Heart left ventricle (tissue), 16 donors: ENCODE results near the gene TBC1D8B. TPM values are rescaled to one million over a fixed set of nuclear protein-coding genes. Genes with fewer than 3 reads are reported as not detected.

Experiments used
- ATAC-seq, 4 donors: fragments of 200-7000 bp; cut with Tn5 transposase; one replicate each; pipeline ENCODE4 v1.9.1; 2020 to 2022; ENCODE audit warnings: moderate library complexity in 4 of 4, mild to moderate bottlenecking in 3 of 4, moderate number of reproducible peaks in 1 of 4
- DNase-seq, 5 donors: peaks; one replicate each; pipeline ENCODE4 v3.0.0-alpha.2; 2020
- H3K27ac ChIP-seq, 12 donors: fragments of 200-600 bp; sonication (generic) in 4 of 12; one replicate each; pipeline versions ENCODE4 v1.5.0 to v1.8.0; 2016 to 2022; ENCODE audit warnings: mild to moderate bottlenecking in 2 of 12
- H3K27me3 ChIP-seq, 9 donors: fragments of 200-600 bp; sonication (generic) in 2 of 9; one replicate each; pipeline versions ENCODE4 v1.5.1 to v1.8.0; 2016 to 2022; ENCODE audit warnings: mild to moderate bottlenecking in 3 of 9
- H3K36me3 ChIP-seq, 9 donors: fragments of 200-600 bp; sonication (generic) in 2 of 9; one replicate each; pipeline versions ENCODE4 v1.5.0 to v1.8.0; 2018 to 2022; ENCODE audit warnings: mild to moderate bottlenecking in 2 of 9
- H3K4me1 ChIP-seq, 12 donors: fragments of 200-600 bp; sonication (generic) in 4 of 12; one replicate each; pipeline versions ENCODE4 v1.5.0 to v1.8.0; 2016 to 2022; ENCODE audit warnings: mild to moderate bottlenecking in 3 of 12
- H3K4me3 ChIP-seq, 12 donors: fragments of 200-600 bp; sonication (generic) in 4 of 12; one replicate each; pipeline versions ENCODE4 v1.5.0 to v1.8.0; 2017 to 2022; ENCODE audit warnings: mild to moderate bottlenecking in 9 of 12, moderate library complexity in 4 of 12
- H3K9me3 ChIP-seq, 12 donors: fragments of 200-600 bp; sonication (generic) in 4 of 12; one replicate each; pipeline versions ENCODE4 v1.5.0 to v1.8.0; 2016 to 2022; ENCODE audit warnings: mild to moderate bottlenecking in 1 of 12
- POLR2A ChIP-seq, 2 donors: fragments of 450-650 bp; IDR thresholded peaks; one replicate each; pipeline ENCODE4 v1.6.1; 2017; ENCODE audit warnings: antibody characterized with exemption in 2 of 2, mild to moderate bottlenecking in 2 of 2, moderate library complexity in 2 of 2
- WGBS, 4 donors: extraction: QIAGEN DNeasy Blood & Tissue Kit in 2 of 4; methylation state at CpG; one replicate each; pipeline versions ENCODE4 v1.1.5 to v1.1.7; 2013 to 2018; 5-methylcytosine and 5-hydroxymethylcytosine counted together
- intact Hi-C, 10 donors: fragments of 100-400 bp; cut with DNase I; formaldehyde crosslinking; loops; one replicate each; pipeline versions ENCODE4 v1.11.1 to v1.14.2; 2022
- polyA plus RNA-seq, 2 donors: library from polyadenylated mRNA; stranded (reverse); fragments of 200-250 nt; gene quantifications; one replicate each; pipeline ENCODE4 v1.2.3, GENCODE V29; 2013
- total RNA-seq, 9 donors: library from RNA; depleted of rRNA in 2 of 9; stranded (reverse); fragments of >200 nt in 2 of 9; fragmentation: NEBNext Ultra II Directional in 3 of 9; extraction: Animal tissue kit (Norgen Biotek cat#: 25700) in 3 of 9; gene quantifications; one replicate each; pipeline versions ENCODE4 v1.1.0 to v1.2.4, GENCODE V29; 2016 to 2023
- TF ChIP-seq, protein P1 (sequence below), 12 donors: fragments of 200-600 bp; sonication (generic) in 4 of 12; IDR thresholded peaks; one replicate each; pipeline versions ENCODE4 v1.5.0 to v1.8.0; 2018 to 2022; ENCODE audit warnings: antibody characterized with exemption in 12 of 12, mild to moderate bottlenecking in 5 of 12
- donor health status: ischemic (EF 13 %, LVEDD 7.1; RV severe dilation, severe dysfunction).
- donor health status: healthy with polysubstance abuse.
- donor health status: DM: no; HTN: yes; CAD: no.
- donor health status: DM: no; HTN: no; CAD: no.
- donor health status: ischemic (EF 25% LVEDD 6.9; RV normal size, moderate dysfunction).
- donor health status: ischemic (EF 25% LVEDD 5.7; RV mildly dilated, moderate dysfunction).
- donor health status: healthy.
- donor health status: DM: yes; HTN: yes; CAD: no.
- donor health status: ischemic (EF 35%, LVEDD 5.7; RV mildly dilated, moderate dysfunction).
- donor health status: nonischemic (EF 11% LVEDD 7.7; RV severe dilation, severe dysfunction).
- donor health status: DM: yes; HTN: yes; CAD: no.
- donor health status: PGD.
- donor health status: ischemic (EF 29% LVEDD 5.4; RV normal size, mild dysfunction).
- donor health status: nonischemic (EF 23%, LVEDD 6.1; RV moderate dilation, normal function).

Gene TBC1D8B
- total and polyA plus RNA-seq, 11 donors, result 0.72 to 5.0 (median 2.1) TPM

DNA sequence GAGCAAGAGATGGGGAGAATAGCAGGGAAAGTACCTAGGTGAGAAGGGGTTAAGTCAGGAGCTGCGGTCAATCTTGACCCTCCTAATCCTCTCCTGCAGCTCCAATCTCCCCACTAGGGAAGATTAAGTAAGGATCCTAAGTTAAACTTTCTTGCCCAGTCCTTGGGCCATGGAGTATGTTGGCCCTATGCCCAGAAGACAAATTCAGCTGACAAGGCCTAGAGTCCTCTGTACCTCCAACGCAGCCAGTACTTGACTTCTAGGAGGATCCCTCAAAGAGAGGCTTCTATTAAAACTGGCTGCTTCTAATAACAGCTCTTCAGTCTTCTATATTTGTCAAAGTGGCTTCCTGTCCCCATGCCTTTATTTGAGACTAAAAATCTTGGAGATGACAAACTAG is 119.2 kb downstream of the TBC1D8B start:
- H3K27me3 ChIP-seq, result peaks cover 0 to 36% (median 0%) of the 10 kb centered on the region in 9 donors
- H3K36me3 ChIP-seq, result no peaks in the 10 kb centered on the region
- H3K4me3 ChIP-seq, result no peak overlapping the region
- H3K4me1 ChIP-seq, result no peaks in the 10 kb centered on the region
- intact Hi-C loops, result no loop called here
- ATAC-seq (no peak), DNase-seq (no peak)
- WGBS, 4 donors, result 71 to 83% (median 72%) methylated on average over 2 of the region's 2 CpGs
- no peak overlapping the region for H3K27ac ChIP-seq
- TF ChIP-seq, protein P1, sequence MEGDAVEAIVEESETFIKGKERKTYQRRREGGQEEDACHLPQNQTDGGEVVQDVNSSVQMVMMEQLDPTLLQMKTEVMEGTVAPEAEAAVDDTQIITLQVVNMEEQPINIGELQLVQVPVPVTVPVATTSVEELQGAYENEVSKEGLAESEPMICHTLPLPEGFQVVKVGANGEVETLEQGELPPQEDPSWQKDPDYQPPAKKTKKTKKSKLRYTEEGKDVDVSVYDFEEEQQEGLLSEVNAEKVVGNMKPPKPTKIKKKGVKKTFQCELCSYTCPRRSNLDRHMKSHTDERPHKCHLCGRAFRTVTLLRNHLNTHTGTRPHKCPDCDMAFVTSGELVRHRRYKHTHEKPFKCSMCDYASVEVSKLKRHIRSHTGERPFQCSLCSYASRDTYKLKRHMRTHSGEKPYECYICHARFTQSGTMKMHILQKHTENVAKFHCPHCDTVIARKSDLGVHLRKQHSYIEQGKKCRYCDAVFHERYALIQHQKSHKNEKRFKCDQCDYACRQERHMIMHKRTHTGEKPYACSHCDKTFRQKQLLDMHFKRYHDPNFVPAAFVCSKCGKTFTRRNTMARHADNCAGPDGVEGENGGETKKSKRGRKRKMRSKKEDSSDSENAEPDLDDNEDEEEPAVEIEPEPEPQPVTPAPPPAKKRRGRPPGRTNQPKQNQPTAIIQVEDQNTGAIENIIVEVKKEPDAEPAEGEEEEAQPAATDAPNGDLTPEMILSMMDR (IDR thresholded peaks at IDR 0.05), result no peak
- TF ChIP-seq POLR2A (IDR thresholded peaks at IDR 0.05), result no peak
- no peaks in the 10 kb centered on the region for H3K9me3 ChIP-seq

Other genes with a start within 250 kb of the TBC1D8B start
- gene RADX, start 190.7 kb upstream of the TBC1D8B start, total RNA-seq, result 1 to 10 TPM in 5 of 9 donors, under 1 TPM in 4; 0.54 to 2.5 (median 1.1) TPM
- gene RADX, start 190.7 kb upstream of the TBC1D8B start, polyA plus RNA-seq, result 1 to 10 TPM in 1 of 2 donors, under 1 TPM in 1; 0.38 to 1.4 TPM
- gene RNF128, start 76.0 kb upstream of the TBC1D8B start, total RNA-seq, result under 1 TPM in 7 of 9 donors, not detected in 2; 0.14 to 0.42 (median 0.30) TPM
- under 1 TPM; 0.06 to 0.15 TPM for gene RNF128, start 76.0 kb upstream of the TBC1D8B start, polyA plus RNA-seq
- not detected for gene RIPPLY1, start 100.7 kb downstream of the TBC1D8B start, total RNA-seq
- gene RIPPLY1, start 100.7 kb downstream of the TBC1D8B start, polyA plus RNA-seq, result under 1 TPM in 1 of 2 donors, not detected in 1; 0.10 TPM
- not detected for gene CLDN2, start 117.7 kb downstream of the TBC1D8B start, total RNA-seq
- gene CLDN2, start 117.7 kb downstream of the TBC1D8B start, polyA plus RNA-seq, result not detected
- gene MORC4, start 197.5 kb downstream of the TBC1D8B start, total RNA-seq, result 1 to 10 TPM; 1.7 to 6.5 (median 2.8) TPM
- gene MORC4, start 197.5 kb downstream of the TBC1D8B start, polyA plus RNA-seq, result 1 to 10 TPM; 1.0 to 4.0 TPM